Measurements from ENCODE around the gene S100A9.

DNA sequence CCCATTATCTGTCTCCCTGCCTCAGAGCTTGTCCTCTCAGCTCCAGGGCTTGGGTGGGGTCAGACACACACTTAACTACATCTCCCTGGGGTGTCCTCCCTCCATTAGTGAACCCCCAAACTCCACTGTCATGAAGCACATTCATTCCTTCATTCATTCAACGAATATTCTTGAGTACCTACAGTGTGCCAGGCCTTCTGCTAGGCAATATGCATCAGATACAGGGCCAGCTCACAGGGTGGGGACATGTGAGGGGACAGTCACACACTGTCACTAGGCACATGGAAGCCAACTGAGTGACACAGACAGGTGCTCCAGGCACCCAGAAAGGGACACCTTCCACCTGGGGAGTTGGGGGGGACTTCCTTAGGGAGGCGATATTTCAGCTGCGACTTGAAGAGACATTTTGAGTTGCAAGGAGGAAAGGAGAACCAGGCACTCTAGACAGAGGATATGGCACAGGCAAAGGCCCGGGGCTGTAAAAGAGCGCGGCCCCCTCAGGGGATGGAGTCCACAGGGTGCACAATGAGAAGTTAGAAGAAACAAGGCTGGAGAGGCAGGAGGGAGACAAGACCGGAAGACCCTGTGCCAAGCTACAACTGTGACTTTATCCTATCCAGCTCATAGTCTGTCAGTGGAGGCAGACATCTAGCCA lies 41.9 kb downstream of the S100A9 start:
- TF ChIP-seq, protein P1, sequence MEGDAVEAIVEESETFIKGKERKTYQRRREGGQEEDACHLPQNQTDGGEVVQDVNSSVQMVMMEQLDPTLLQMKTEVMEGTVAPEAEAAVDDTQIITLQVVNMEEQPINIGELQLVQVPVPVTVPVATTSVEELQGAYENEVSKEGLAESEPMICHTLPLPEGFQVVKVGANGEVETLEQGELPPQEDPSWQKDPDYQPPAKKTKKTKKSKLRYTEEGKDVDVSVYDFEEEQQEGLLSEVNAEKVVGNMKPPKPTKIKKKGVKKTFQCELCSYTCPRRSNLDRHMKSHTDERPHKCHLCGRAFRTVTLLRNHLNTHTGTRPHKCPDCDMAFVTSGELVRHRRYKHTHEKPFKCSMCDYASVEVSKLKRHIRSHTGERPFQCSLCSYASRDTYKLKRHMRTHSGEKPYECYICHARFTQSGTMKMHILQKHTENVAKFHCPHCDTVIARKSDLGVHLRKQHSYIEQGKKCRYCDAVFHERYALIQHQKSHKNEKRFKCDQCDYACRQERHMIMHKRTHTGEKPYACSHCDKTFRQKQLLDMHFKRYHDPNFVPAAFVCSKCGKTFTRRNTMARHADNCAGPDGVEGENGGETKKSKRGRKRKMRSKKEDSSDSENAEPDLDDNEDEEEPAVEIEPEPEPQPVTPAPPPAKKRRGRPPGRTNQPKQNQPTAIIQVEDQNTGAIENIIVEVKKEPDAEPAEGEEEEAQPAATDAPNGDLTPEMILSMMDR (IDR thresholded peaks at IDR 0.05), result no peak
- TF ChIP-seq CBFB (CRISPR knock-in tag; IDR thresholded peaks at IDR 0.05; ENCODE audit: low read depth), result no peak
- TF ChIP-seq GABPB1 (CRISPR knock-in tag; IDR thresholded peaks at IDR 0.05), result no peak
